ENCODE results near the gene CREB1. TPM values are rescaled to one million over a fixed set of nuclear protein-coding genes. Genes with fewer than 3 reads are reported as not detected.

Gene CREB1
- total RNA-seq, 6 experiments from 2014 or later = 10.1 to 22.6 (median 16.8) TPM

DNA sequence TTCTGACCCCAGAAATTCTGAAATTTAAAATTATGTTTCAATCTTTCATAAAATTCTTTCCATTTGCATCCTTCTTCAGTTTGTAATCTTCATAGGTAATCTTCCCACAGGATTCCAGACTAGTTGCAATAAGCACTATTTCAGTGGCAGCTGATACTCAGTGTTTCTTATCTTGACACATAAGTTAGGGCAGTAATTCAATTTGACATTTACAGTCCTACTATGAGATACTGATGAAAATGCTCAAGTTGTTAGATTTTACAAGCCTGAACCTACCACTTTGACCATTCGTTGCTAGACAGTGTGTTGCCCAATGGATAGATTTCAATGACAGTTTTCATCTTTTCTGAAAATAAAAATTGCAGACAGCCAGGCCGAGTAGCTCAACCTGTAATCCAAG, 85.1 kb downstream of the CREB1 start:
- peaks cover 0 to 10% (median 1%) of the 10 kb centered on the region in 4 donors for H3K36me3 ChIP-seq
- H3K4me1 ChIP-seq = peaks cover 0 to 6% (median 0%) of the 10 kb centered on the region in 4 donors
- no peaks in the 10 kb centered on the region for H3K27me3 ChIP-seq
- H3K4me3 ChIP-seq = no peak overlapping the region
- DNase-seq = no peak
- no peak for ATAC-seq
- 92% methylated on average over 2 of the region's 2 CpGs for WGBS (ENCODE audit: insufficient coverage, low coverage, low lambda C conversion rate, missing lambda C conversion rate)
- TF ChIP-seq POLR2A (IDR thresholded peaks at IDR 0.05) = no peak
- TF ChIP-seq, protein P1, sequence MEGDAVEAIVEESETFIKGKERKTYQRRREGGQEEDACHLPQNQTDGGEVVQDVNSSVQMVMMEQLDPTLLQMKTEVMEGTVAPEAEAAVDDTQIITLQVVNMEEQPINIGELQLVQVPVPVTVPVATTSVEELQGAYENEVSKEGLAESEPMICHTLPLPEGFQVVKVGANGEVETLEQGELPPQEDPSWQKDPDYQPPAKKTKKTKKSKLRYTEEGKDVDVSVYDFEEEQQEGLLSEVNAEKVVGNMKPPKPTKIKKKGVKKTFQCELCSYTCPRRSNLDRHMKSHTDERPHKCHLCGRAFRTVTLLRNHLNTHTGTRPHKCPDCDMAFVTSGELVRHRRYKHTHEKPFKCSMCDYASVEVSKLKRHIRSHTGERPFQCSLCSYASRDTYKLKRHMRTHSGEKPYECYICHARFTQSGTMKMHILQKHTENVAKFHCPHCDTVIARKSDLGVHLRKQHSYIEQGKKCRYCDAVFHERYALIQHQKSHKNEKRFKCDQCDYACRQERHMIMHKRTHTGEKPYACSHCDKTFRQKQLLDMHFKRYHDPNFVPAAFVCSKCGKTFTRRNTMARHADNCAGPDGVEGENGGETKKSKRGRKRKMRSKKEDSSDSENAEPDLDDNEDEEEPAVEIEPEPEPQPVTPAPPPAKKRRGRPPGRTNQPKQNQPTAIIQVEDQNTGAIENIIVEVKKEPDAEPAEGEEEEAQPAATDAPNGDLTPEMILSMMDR (IDR thresholded peaks at IDR 0.05) = no peak
- no peaks in the 10 kb centered on the region for H3K9me3 ChIP-seq
- no peak overlapping the region for H3K27ac ChIP-seq
- intact Hi-C loops (cut with DNase I) = no loop called here

DNA sequence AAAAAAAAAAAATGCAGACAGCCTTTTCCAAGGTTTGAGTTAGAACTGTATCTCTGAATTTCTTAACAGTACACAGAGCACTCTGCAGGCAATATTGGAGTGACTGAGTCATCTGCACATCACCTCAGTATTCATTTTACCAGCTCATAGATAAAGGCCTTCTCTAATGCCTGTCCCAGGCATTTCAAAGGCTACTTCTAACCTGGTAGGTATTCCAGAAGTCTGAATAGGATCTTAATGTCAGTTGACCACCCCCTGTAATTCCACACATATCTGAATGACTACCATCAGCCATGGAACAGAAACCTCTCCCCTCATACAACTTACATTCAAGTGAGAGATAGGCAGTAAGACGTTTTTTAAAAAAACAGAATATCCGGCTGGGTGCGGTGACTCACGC, 86.4 kb downstream of the CREB1 start:
- Histone ChIP-seq H3K27me3 (no peaks in the 10 kb centered on the region), H3K36me3 (peaks cover 0 to 19% (median 1%) of the 10 kb centered on the region in 4 donors), H3K27ac (no peak overlapping the region), H3K9me3 (no peaks in the 10 kb centered on the region), H3K4me3 (no peak overlapping the region), H3K4me1 (peaks cover 0 to 11% (median 0%) of the 10 kb centered on the region in 4 donors)
- 74% methylated on average over 4 of the region's 4 CpGs for WGBS (ENCODE audit: insufficient coverage, low coverage, low lambda C conversion rate, missing lambda C conversion rate)
- DNase-seq (no peak), ATAC-seq (no peak)
- intact Hi-C loops (cut with DNase I) = no loop called here
- TF ChIP-seq, protein P1 (IDR thresholded peaks at IDR 0.05) = no peak
- TF ChIP-seq POLR2A (IDR thresholded peaks at IDR 0.05) = no peak

- intact Hi-C loops (cut with DNase I) = no loop called here
- TF ChIP-seq POLR2A (IDR thresholded peaks at IDR 0.05) = no peak
- TF ChIP-seq, protein P1 (IDR thresholded peaks at IDR 0.05) = no peak
- H3K4me1 ChIP-seq = peaks cover 0 to 11% (median 0%) of the 10 kb centered on the region in 4 donors
- no peaks in the 10 kb centered on the region for H3K27me3 ChIP-seq
- ATAC-seq (peak; percentile 12 to 69 (median 37)), DNase-seq (no peak)
- peak overlapping the region in 2 of 3 donors; percentile 13 to 33 for H3K27ac ChIP-seq
- peaks cover 0 to 25% (median 1%) of the 10 kb centered on the region in 4 donors for H3K36me3 ChIP-seq
- no peak overlapping the region for H3K4me3 ChIP-seq
- H3K9me3 ChIP-seq = no peaks in the 10 kb centered on the region
- WGBS (ENCODE audit: insufficient coverage, low coverage, low lambda C conversion rate, missing lambda C conversion rate) = 44% methylated on average over 5 of the region's 6 CpGs
These were observed 87.4 kb downstream of the CREB1 start for GRCh38 chr2:207617011-207617671.

GRCh38 chr2:207619764-207620203, 90.0 kb downstream of the CREB1 start:
- intact Hi-C loops (cut with DNase I) = loop anchor here in 1 of 2 donors (10.0 kb wide), 1 partner anchor 115 kb away; no protein-coding TSS in a partner anchor
- no peaks in the 10 kb centered on the region for H3K9me3 ChIP-seq
- no peak overlapping the region for H3K27ac ChIP-seq
- 26% methylated on average over 4 of the region's 4 CpGs for WGBS (ENCODE audit: insufficient coverage, low coverage, low lambda C conversion rate, missing lambda C conversion rate)
- TF ChIP-seq, protein P1 (IDR thresholded peaks at IDR 0.05) = no peak
- TF ChIP-seq POLR2A (IDR thresholded peaks at IDR 0.05) = no peak
- H3K4me3 ChIP-seq = no peak overlapping the region
- no peak for DNase-seq
- H3K4me1 ChIP-seq = peaks cover 0 to 15% (median 3%) of the 10 kb centered on the region in 4 donors
- peaks cover 0 to 25% (median 1%) of the 10 kb centered on the region in 4 donors for H3K36me3 ChIP-seq
- ATAC-seq = peak in 2 of 4 donors; percentile 7 to 34
- no peaks in the 10 kb centered on the region for H3K27me3 ChIP-seq
